Stimulated activated CD8-positive, alpha-beta memory T cell treated with anti-CD3 and anti-CD28 coated beads, Interleukin-4, amount 100 ng/mL, for 4 hours (primary cell): ENCODE data around the gene SHLD2.
"Not testable (repeated sequence)": the region's sequence is repeated elsewhere in the genome, so short reads cannot be mapped to it uniquely, and the experiment has no call there.

Experiments used
- DNase-seq, 2 donors: peaks; one replicate each; pipeline ENCODE4 v3.0.0-alpha.2; 2020; ENCODE audit warnings: low read depth in 2 of 2, low spot score in 1 of 2

The SHLD2 gene

GRCh38 chr10:87083576-87084290 lies 11.3 kb upstream of the SHLD2 start:
- not testable (repeated sequence) for DNase-seq

GRCh38 chr10:87084291-87084782 lies 10.7 kb upstream of the SHLD2 start:
- not testable (repeated sequence) for DNase-seq

DNA sequence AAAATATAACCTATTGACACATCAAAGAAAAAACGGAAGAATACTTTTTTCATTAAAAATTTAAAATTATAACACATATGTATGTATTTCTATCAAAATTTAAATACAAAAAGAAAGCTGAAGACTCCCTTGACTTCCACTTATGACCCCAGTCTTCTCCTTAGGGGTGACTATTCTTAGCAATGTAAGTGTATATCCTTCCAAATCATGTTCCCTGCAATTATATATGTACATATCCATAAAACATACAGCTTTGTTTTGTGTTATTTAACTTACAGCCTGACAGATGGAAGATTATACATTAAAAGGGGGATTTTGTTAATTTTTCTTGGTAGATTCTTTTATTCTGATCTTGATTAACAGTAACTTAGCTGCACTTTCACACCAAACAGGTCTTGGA lies 9.5 kb upstream of the SHLD2 start:
- DNase-seq: no peak

DNA sequence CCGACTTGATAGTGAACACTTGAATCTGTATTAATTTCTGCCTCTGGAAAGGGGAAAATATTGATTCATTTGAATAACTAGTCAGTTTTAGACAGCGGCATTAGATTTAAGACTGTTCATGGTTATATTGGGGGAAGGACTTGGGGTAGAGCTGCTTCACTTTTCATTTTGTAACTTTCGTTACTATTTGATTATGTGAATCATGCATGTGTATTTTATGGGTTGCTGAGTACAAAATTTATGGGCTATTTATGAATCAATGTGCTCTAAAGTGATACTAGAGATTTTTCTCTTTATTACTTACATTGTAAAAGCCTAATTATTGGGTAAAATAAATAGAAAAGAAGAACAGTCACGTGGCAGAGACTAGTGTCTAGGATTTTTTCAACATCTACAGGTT lies 5.3 kb upstream of the SHLD2 start:
- no peak for DNase-seq

- no peak for DNase-seq
These were observed 4.2 kb upstream of the SHLD2 start for GRCh38 chr10:87090779-87091178.

DNA sequence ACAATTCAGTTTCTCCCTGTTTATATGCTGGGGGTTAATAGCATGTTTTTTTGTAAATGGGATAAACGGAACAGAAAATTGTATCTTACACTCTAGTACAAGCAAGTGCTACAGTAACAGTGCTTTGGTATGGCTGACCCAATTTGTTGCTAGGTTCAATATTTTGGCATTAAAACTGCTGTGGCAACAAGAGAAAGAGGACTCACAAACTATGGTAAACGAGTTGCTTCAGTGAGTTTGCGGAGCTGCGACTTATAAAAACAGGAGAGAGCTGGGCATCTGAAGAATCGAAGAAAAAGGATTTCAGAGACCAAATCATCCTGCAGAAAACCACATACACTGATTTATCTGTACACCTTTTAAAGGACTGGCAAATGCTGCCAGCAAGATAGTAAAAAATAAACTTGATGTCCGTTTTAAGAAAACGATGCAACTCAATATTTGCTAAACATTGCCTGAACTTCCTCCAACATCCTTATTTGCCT lies 2.6 kb upstream of the SHLD2 start:
- DNase-seq: no peak

- no peak for DNase-seq
These were observed 2.0 kb upstream of the SHLD2 start for GRCh38 chr10:87092861-87093631.

DNA sequence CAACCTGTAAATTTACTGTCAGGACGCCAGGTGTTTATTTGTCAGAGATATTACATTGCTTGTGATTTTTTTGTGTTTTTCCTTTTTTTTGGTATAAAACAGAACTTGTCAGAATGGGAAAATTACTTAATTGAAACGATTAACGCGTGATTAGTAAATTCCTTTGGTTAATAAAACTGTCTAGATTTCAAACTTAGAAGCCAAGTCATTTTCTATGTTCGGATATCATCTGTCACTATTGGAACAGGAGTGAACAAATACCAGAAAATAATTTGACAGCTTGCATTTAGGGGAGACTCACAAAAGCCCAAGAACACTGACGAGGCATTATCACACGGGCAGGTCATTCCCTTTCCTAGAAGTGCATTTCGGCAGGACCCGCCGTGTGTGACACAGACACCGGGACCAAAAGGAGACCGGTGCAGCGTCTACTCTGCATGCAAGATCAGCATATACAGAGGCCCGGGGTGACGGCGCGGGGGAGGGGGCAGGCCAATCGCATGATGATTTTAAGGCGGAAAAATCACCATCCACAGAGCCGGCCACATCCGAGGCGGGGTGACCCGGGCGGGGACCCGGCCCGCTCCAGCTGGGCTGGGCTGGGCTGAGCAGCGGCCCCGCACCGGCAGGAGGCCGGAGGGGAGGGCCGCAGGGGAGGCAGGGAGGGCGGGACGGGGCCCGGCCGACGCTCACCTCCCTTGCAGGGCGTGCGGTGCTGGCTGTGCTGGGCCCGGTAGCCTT lies 1.2 kb upstream of the SHLD2 start:
- DNase-seq: peak; percentile 32 to 49

GRCh38 chr10:87095236-87095945 lies 385 bp downstream of the SHLD2 start:
- peak; percentile 44 to 69 for DNase-seq

- DNase-seq: no peak
These were observed 7.0 kb downstream of the SHLD2 start for GRCh38 chr10:87101996-87102395.

- not testable (repeated sequence) for DNase-seq
These were observed 9.7 kb downstream of the SHLD2 start for GRCh38 chr10:87104727-87105126.

GRCh38 chr10:87105446-87106124 lies 10.6 kb downstream of the SHLD2 start:
- no peak for DNase-seq

GRCh38 chr10:87118122-87118521 lies 23.1 kb downstream of the SHLD2 start:
- not testable (repeated sequence) for DNase-seq

DNA sequence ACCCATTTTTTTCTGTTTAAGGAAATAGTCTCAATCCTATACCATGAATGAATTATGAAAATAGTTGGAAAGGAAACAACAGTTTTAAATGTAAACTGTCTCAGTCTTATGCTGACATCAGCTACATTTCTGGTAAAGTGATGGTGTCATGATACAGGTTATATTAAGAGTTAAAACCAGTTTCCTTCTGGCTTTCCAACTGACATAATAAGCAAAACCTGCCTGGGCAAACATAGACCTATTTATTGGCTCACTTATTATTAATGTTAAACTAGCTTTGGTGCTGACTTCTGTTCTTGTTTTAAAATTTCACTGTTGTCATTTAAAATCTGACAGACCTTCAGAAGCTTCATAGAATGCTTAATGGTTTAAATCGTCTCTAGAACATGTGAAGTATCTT lies 24.0 kb downstream of the SHLD2 start:
- not testable (repeated sequence) for DNase-seq

DNA sequence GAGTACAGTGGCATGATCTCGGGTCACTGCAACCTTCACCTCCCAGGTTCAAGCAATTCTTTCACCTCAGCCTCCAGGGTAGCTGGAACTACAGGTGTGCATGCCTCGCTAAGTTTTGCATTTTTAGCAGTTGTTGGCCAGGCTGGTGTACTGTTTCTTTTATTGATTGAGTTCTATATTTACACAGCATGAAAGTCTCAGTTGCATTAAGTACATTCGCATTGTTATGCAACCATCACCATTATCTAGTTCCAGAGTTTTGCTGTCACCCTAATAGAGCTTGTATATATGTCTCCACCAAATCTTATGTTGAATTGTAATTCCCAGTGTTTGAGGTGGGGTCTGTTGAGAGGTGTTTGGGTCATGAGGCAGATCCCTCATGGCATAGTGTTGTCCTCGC lies 28.3 kb downstream of the SHLD2 start:
- not testable (repeated sequence) for DNase-seq

DNA sequence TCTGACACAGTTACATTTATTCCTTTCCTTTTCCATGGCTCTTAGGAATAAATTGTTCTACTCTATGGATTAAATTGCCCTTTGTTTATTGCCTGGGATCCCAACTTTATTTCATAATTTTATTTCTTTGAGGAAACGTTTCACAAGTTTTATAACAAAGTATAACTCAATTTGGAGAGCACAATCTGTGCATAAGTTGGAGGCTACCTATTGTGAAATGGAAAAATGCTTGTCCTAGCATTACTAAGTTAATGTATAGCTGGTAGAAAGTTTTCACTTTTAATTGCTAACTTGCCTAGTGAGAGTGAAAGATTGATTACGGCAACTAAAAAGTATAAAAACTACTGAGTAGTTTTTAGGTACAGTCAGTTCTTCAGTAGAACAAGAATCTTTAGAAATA lies 32.0 kb downstream of the SHLD2 start:
- not testable (repeated sequence) for DNase-seq

DNA sequence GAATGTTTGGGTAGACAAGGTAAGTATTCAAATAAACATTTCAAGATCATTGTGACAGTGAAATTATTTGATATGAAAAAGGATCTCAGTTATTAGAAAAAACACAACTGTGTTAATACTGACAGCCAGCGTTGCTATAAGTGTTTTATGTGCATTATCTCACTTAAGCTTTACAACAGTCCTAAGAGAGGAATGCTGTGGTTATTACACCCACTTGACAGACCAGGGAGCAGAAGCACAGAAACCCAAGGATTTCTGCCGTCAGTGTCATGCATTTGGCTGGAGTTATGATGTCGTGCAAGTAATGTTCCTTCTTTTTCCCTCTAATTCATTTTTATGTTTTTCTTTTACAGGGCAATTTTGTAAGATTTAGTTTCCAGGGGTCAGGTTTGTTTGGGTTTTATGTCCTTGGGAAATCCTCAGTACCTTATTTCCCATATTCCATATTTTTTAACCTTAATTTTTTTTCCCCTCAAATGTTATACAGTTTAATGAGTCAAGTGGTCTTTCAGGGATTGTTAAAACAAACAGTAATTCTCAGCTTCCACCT lies 32.7 kb downstream of the SHLD2 start:
- not testable (repeated sequence) for DNase-seq

DNA sequence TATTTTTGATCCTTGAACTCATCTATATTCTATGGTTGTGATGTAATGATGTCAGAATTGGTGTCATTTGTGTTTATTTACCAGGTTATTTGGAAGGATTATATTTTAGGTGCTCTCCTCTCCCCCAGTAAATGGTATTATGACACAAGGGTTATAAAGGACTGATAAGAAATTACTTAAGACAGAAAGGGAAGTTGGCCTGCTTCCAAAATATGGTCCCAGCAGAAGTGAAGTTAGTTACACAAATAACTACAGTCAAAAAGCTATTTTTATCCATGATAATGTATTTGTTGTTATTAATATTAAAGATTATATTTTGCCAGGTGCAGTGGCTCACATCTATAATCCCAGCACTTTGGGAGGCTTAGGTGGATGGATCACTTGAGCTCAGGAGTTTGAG lies 37.2 kb downstream of the SHLD2 start:
- DNase-seq: not testable (repeated sequence)

GRCh38 chr10:87133936-87134335 lies 38.9 kb downstream of the SHLD2 start:
- DNase-seq: not testable (repeated sequence)

DNA sequence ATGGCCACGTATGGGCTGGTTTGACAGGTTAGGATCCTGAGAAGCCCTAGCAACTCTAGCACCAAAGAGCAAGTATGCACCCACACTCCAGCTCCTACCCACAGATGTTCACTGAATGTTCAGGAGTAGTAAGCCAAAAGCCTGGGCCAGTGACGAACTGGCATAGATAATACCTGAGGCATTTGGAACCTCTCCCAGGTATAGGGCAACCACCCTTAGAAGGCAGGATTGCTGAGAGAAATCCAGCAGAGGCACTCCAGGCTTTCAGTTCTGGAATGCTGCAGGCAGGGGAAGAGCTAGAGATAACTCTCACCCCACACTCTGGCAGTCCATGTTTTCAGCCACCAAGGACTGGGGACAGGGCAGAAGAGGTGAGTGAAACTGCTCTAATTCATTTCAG lies 39.4 kb downstream of the SHLD2 start:
- DNase-seq: not testable (repeated sequence)
